Esophagus muscularis mucosa (tissue), 4 donors: ENCODE measurements around the gene LEKR1. TPM values are rescaled to one million over a fixed set of nuclear protein-coding genes. Genes with fewer than 3 reads are reported as not detected.
A peak's percentile ranks its signal among the peaks of the same experiment; 100 is the strongest.

Experiments
- DNase-seq: peaks from one replicate; pipeline ENCODE4 v3.0.0-alpha.2; 2017; ENCODE audit errors: extremely low spot score
- H3K27ac ChIP-seq, 4 donors: fragments of 200-600 bp; sonication (generic); replicated peaks in 1 of 4; 1 replicate in 3 of 4; 2 replicates in 1 of 4; pipeline ENCODE4 v1.5.1; 2016 to 2019; ENCODE audit warnings: mild to moderate bottlenecking in 1 of 4
- H3K27me3 ChIP-seq, 4 donors: fragments of 200-600 bp; sonication (generic); one replicate each; pipeline versions ENCODE4 v1.5.1 to v1.6.0; 2016 to 2019
- H3K36me3 ChIP-seq, 4 donors: fragments of 200-600 bp; sonication (generic); one replicate each; pipeline ENCODE4 v1.5.1; 2016 to 2019
- H3K4me1 ChIP-seq, 4 donors: fragments of 200-600 bp; sonication (generic); one replicate each; pipeline ENCODE4 v1.5.1; 2016 to 2019
- H3K4me3 ChIP-seq, 4 donors: fragments of 200-600 bp; sonication (generic); 1 replicate in 2 of 4; 2 replicates in 2 of 4; pipeline ENCODE4 v1.5.1; 2016 to 2019; ENCODE audit warnings: mild to moderate bottlenecking in 4 of 4, moderate library complexity in 1 of 4
- H3K9me3 ChIP-seq, 4 donors: fragments of 200-600 bp; sonication (generic); 1 replicate in 3 of 4; 2 replicates in 1 of 4; pipeline ENCODE4 v1.5.1; 2016 to 2019
- CTCF ChIP-seq, 3 experiments: fragments of 200-600 bp in 2 of 3; fragments of 450-650 bp in 1 of 3; sonication (generic) in 2 of 3; IDR thresholded peaks; one replicate each; pipeline ENCODE4 v1.5.1; 2017 to 2019; ENCODE audit warnings: antibody characterized with exemption in 3 of 3, mild to moderate bottlenecking in 2 of 3, moderate library complexity in 1 of 3
- EP300 ChIP-seq: sonication (generic); formaldehyde crosslinking; IDR thresholded peaks from one replicate; pipeline ENCODE4 v1.6.1; 2017; ENCODE audit warnings: antibody characterized with exemption
- POLR2A ChIP-seq: fragments of 450-650 bp; IDR thresholded peaks from one replicate; pipeline ENCODE4 v1.6.1; 2017; ENCODE audit warnings: antibody characterized with exemption, moderate library complexity, mild to moderate bottlenecking, low read depth
- POLR2AphosphoS5 ChIP-seq, 2 donors: sonication (generic); formaldehyde crosslinking; IDR thresholded peaks; one replicate each; pipeline ENCODE4 v1.6.1; 2017; ENCODE audit warnings: antibody characterized with exemption in 2 of 2
- WGBS: methylation state at CpG from one replicate; pipeline ENCODE4 v1.1.5; 2018; 5-methylcytosine and 5-hydroxymethylcytosine counted together
- intact Hi-C: fragments of 100-400 bp; cut with DNase I; formaldehyde crosslinking; loops from one replicate; pipeline ENCODE4 v1.15.1; 2023
- total RNA-seq, 4 donors: library from RNA; depleted of rRNA; stranded (reverse); fragments of >200 nt; gene quantifications; one replicate each; pipeline versions ENCODE4 v1.1.0 to v1.2.1, GENCODE V29; 2016

LEKR1 gene
- total RNA-seq, 4 donors from 2014 or later: 0.11 to 1.2 (median 0.33) TPM; not detected in 1

- intact Hi-C loops: no loop called here
- no peak overlapping the region for H3K27ac ChIP-seq
Measured at GRCh38 chr3:157063926-157064325, 237.8 kb downstream of the LEKR1 start.

GRCh38 chr3:157064402-157064801, 238.2 kb downstream of the LEKR1 start:
- 79% methylated on average over 7 of the region's 7 CpGs for WGBS
- no peaks in the 10 kb centered on the region for H3K9me3 ChIP-seq
- no peak overlapping the region for H3K27ac ChIP-seq
- no peaks in the 10 kb centered on the region for H3K36me3 ChIP-seq
- peaks cover 0 to 22% (median 13%) of the 10 kb centered on the region in 4 donors for H3K4me1 ChIP-seq
- no peaks in the 10 kb centered on the region for H3K27me3 ChIP-seq
- peak; percentile 91 for DNase-seq
- TF ChIP-seq POLR2A (no peak), CTCF (IDR thresholded peaks at IDR 0.05) (no peak), POLR2AphosphoS5 (IDR thresholded peaks at IDR 0.05) (no peak), EP300 (no peak)
- H3K4me3 ChIP-seq: no peak overlapping the region
- intact Hi-C loops: no loop called here

More at GRCh38 chr3:157063926-157064325, 237.8 kb downstream of the LEKR1 start:
- Histone ChIP-seq H3K9me3 (no peaks in the 10 kb centered on the region), H3K36me3 (no peaks in the 10 kb centered on the region), H3K4me3 (no peak overlapping the region), H3K4me1 (peaks cover 0 to 22% (median 13%) of the 10 kb centered on the region in 4 donors), H3K27me3 (no peaks in the 10 kb centered on the region)
- 29% methylated on average over 2 of the region's 2 CpGs for WGBS
- DNase-seq: peak; percentile 68
- TF ChIP-seq EP300: no peak
- TF ChIP-seq POLR2A: no peak
- no peak for TF ChIP-seq CTCF (IDR thresholded peaks at IDR 0.05)
- TF ChIP-seq POLR2AphosphoS5 (IDR thresholded peaks at IDR 0.05): no peak

GRCh38 chr3:157065201-157065600, 239.0 kb downstream of the LEKR1 start:
- no peak for TF ChIP-seq POLR2AphosphoS5 (IDR thresholded peaks at IDR 0.05)
- TF ChIP-seq POLR2A: no peak
- TF ChIP-seq EP300: no peak
- TF ChIP-seq CTCF (IDR thresholded peaks at IDR 0.05): no peak
- WGBS: 93% methylated on average over 5 of the region's 5 CpGs
- Histone ChIP-seq H3K4me3 (no peak overlapping the region), H3K27ac (no peak overlapping the region), H3K27me3 (no peaks in the 10 kb centered on the region), H3K36me3 (no peaks in the 10 kb centered on the region), H3K9me3 (no peaks in the 10 kb centered on the region), H3K4me1 (peaks cover 0 to 22% (median 13%) of the 10 kb centered on the region in 4 donors)
- intact Hi-C loops: no loop called here
- DNase-seq: peak; percentile 75

- peaks cover 0 to 22% (median 13%) of the 10 kb centered on the region in 4 donors for H3K4me1 ChIP-seq
- peak; percentile 90 for DNase-seq
- no peak overlapping the region for H3K27ac ChIP-seq
- TF ChIP-seq POLR2A (no peak), POLR2AphosphoS5 (IDR thresholded peaks at IDR 0.05) (peak in 1 of 2 donors; percentile 23)
- intact Hi-C loops: no loop called here
- H3K27me3 ChIP-seq: no peaks in the 10 kb centered on the region
- no peaks in the 10 kb centered on the region for H3K36me3 ChIP-seq
- WGBS: 62% methylated on average over 11 of the region's 11 CpGs
- H3K9me3 ChIP-seq: no peaks in the 10 kb centered on the region
- no peak overlapping the region for H3K4me3 ChIP-seq
Measured at GRCh38 chr3:157066335-157067098, 240.4 kb downstream of the LEKR1 start.

- no peak overlapping the region for H3K27ac ChIP-seq
- TF ChIP-seq POLR2AphosphoS5 (IDR thresholded peaks at IDR 0.05): no peak
- TF ChIP-seq CTCF (IDR thresholded peaks at IDR 0.05): no peak
- TF ChIP-seq EP300: no peak
- no peak for TF ChIP-seq POLR2A
- 81% methylated on average over 3 of the region's 3 CpGs for WGBS
- no peaks in the 10 kb centered on the region for H3K36me3 ChIP-seq
- no peaks in the 10 kb centered on the region for H3K27me3 ChIP-seq
- intact Hi-C loops: no loop called here
- H3K4me1 ChIP-seq: peaks cover 0 to 22% (median 13%) of the 10 kb centered on the region in 4 donors
- no peaks in the 10 kb centered on the region for H3K9me3 ChIP-seq
- no peak overlapping the region for H3K4me3 ChIP-seq
- DNase-seq: no peak
Measured at GRCh38 chr3:157067114-157067513, 241.0 kb downstream of the LEKR1 start.
